Colonic mucosa (tissue), 4 donors: ENCODE results near the gene RAB11B. TPM values are rescaled to one million over a fixed set of nuclear protein-coding genes. Genes with fewer than 3 reads are reported as not detected.
A peak's percentile ranks its signal among the peaks of the same experiment; 100 is the strongest.

ENCODE experiments used
- DNase-seq: peaks from one replicate; pipeline ENCODE4 v3.0.0-alpha.2; 2020
- H3K27ac ChIP-seq: fragments of 200-600 bp; one replicate; pipeline ENCODE4 v1.8.0; 2021
- H3K27me3 ChIP-seq: fragments of 200-600 bp; one replicate; pipeline ENCODE4 v1.8.0; 2021
- H3K36me3 ChIP-seq: fragments of 200-600 bp; one replicate; pipeline ENCODE4 v1.8.0; 2021
- H3K4me1 ChIP-seq: fragments of 200-600 bp; one replicate; pipeline ENCODE4 v1.8.0; 2021; ENCODE audit warnings: mild to moderate bottlenecking
- H3K4me3 ChIP-seq: fragments of 200-600 bp; one replicate; pipeline ENCODE4 v1.8.0; 2021
- H3K9ac ChIP-seq, 2 donors: one replicate each; pipeline ENCODE4 v1.7.0; 2013; ENCODE audit warnings: control low read depth in 2 of 2, low read depth in 2 of 2, low read length in 2 of 2
- H3K9me3 ChIP-seq: fragments of 200-600 bp; one replicate; pipeline ENCODE4 v1.8.0; 2021
- CTCF ChIP-seq: fragments of 200-600 bp; IDR thresholded peaks from one replicate; pipeline ENCODE4 v1.8.0; 2022; ENCODE audit warnings: antibody characterized with exemption, mild to moderate bottlenecking
- intact Hi-C: fragments of 100-400 bp; cut with DNase I; formaldehyde crosslinking; loops from one replicate; pipeline ENCODE4 v1.14.1; 2022
- total RNA-seq, 2 donors: library from RNA; stranded (reverse); fragmentation: NEBNext Ultra II Directional in 1 of 2; extraction: Animal tissue kit (Norgen Biotek cat#: 25700) in 1 of 2; gene quantifications; one replicate each; pipeline ENCODE4 v1.2.1, GENCODE V29; 2021
- donor health status: healthy.
- donor health status: DM: no; HTN: no; CAD: no.
- donor health status: DM: no; HTN: no; CAD: no.

RAB11B gene
- total RNA-seq, 2 donors from 2014 or later = 117 to 127 TPM

- no peak for DNase-seq
- TF ChIP-seq CTCF = no peak
- H3K4me1 ChIP-seq = peaks cover 9% of the 10 kb centered on the region
- no peaks in the 10 kb centered on the region for H3K36me3 ChIP-seq
- intact Hi-C loops = no loop called here
- no peaks in the 10 kb centered on the region for H3K9me3 ChIP-seq
- H3K4me3 ChIP-seq = no peak overlapping the region
- H3K27ac ChIP-seq = no peak overlapping the region
- H3K9ac ChIP-seq = no peak overlapping the region
- no peaks in the 10 kb centered on the region for H3K27me3 ChIP-seq
Measured at GRCh38 chr19:8360196-8360595, 30.0 kb upstream of the RAB11B start.

GRCh38 chr19:8361921-8362793, 28.0 kb upstream of the RAB11B start:
- Histone ChIP-seq H3K27me3 (no peaks in the 10 kb centered on the region), H3K9me3 (no peaks in the 10 kb centered on the region), H3K27ac (peak overlapping the region; percentile 75), H3K4me1 (peaks cover 10% of the 10 kb centered on the region), H3K4me3 (no peak overlapping the region), H3K9ac (peak overlapping the region; percentile 30 to 35), H3K36me3 (no peaks in the 10 kb centered on the region)
- no peak for TF ChIP-seq CTCF
- peak; percentile 93 for DNase-seq
- intact Hi-C loops = no loop called here

DNA sequence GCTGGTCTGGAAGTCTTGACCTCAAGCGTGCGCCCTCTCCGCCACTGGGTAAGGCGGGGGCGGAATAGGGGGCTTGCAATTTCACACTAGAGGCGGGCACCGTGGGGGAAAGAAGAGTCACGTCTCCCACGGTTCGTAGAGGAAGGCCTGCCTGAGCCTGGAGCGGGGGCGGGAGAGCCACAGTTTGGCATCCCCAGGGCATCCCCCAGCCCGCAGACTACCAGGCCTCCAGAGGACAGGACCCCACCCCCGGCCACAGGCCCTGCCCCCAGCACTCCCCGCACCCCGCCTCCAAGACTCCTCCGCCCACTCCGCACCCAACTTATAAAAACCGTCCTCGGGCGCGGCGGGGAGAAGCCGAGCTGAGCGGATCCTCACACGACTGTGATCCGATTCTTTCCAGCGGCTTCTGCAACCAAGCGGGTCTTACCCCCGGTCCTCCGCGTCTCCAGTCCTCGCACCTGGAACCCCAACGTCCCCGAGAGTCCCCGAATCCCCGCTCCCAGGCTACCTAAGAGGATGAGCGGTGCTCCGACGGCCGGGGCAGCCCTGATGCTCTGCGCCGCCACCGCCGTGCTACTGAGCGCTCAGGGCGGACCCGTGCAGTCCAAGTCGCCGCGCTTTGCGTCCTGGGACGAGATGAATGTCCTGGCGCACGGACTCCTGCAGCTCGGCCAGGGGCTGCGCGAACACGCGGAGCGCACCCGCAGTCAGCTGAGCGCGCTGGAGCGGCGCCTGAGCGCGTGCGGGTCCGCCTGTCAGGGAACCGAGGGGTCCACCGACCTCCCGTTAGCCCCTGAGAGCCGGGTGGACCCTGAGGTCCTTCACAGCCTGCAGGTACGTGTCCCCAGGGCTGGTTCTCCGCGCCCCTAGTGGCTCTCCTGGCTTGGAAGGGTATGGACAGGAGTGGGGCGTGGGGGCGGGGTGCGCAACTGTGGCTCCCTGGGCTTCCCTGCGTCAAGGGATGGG, 26.1 kb upstream of the RAB11B start, which contains the start of gene ANGPTL4:
Gene ANGPTL4, plus strand, starts transcription at position 353 of the 969 bp plus-strand sequence. Its CDS starts 167 bp downstream, at position 520.
- DNase-seq = peak; percentile 81
- intact Hi-C loops = no loop called here
- Histone ChIP-seq H3K27me3 (no peaks in the 10 kb centered on the region), H3K4me1 (peaks cover 17% of the 10 kb centered on the region), H3K9me3 (no peaks in the 10 kb centered on the region), H3K9ac (peak within 1 kb of the TSS; percentile 73), H3K36me3 (no peaks in the 10 kb centered on the region), H3K4me3 (peak within 1 kb of the TSS; percentile 50), H3K27ac (peak within 1 kb of the TSS; percentile 73)
- no peak for TF ChIP-seq CTCF

GRCh38 chr19:8366121-8366581, 24.0 kb upstream of the RAB11B start:
- no peak overlapping the region for H3K27ac ChIP-seq
- H3K9me3 ChIP-seq = no peaks in the 10 kb centered on the region
- TF ChIP-seq CTCF = no peak
- no peaks in the 10 kb centered on the region for H3K36me3 ChIP-seq
- H3K27me3 ChIP-seq = no peaks in the 10 kb centered on the region
- DNase-seq = no peak
- no peak overlapping the region for H3K9ac ChIP-seq
- H3K4me3 ChIP-seq = no peak overlapping the region
- intact Hi-C loops = no loop called here
- H3K4me1 ChIP-seq = peaks cover 17% of the 10 kb centered on the region

- DNase-seq = no peak
- peaks cover 17% of the 10 kb centered on the region for H3K4me1 ChIP-seq
- no peak for TF ChIP-seq CTCF
- no peak overlapping the region for H3K4me3 ChIP-seq
- intact Hi-C loops = no loop called here
- H3K9me3 ChIP-seq = no peaks in the 10 kb centered on the region
- peak overlapping the region; percentile 18 for H3K27ac ChIP-seq
- H3K9ac ChIP-seq = peak overlapping the region in 1 of 2 donors; percentile 2
- no peaks in the 10 kb centered on the region for H3K36me3 ChIP-seq
- H3K27me3 ChIP-seq = no peaks in the 10 kb centered on the region
Measured at GRCh38 chr19:8366961-8367326, 23.2 kb upstream of the RAB11B start.
